ENCODE results near the gene STRADA. TPM values are rescaled to one million over a fixed set of nuclear protein-coding genes. Genes with fewer than 3 reads are reported as not detected.

STRADA gene
- total and polyA plus RNA-seq, 5 donors: 22.0 to 26.8 (median 25.1) TPM

GRCh38 chr17:63653050-63653449 is 88.5 kb downstream of the STRADA start:
- WGBS: 27% methylated on average over 2 of the region's 2 CpGs
- intact Hi-C loops (cut with DNase I): no loop called here
- ATAC-seq (no peak), DNase-seq (no peak)
- H3K4me3 ChIP-seq (ENCODE audit: low read length): no peak overlapping the region
- H3K4me1 ChIP-seq (ENCODE audit: control insufficient read depth, insufficient read depth, low read length): peaks cover 3% of the 10 kb centered on the region
- no peaks in the 10 kb centered on the region for H3K27me3 ChIP-seq (ENCODE audit: control insufficient read depth, insufficient read depth)
- no peak overlapping the region for H3K27ac ChIP-seq (ENCODE audit: low read length)
- no peaks in the 10 kb centered on the region for H3K9me3 ChIP-seq (ENCODE audit: control insufficient read depth, low read length)

Other genes starting within 250 kb of the STRADA start
- gene KCNH6, start 218.4 kb downstream of the STRADA start, total RNA-seq: not detected
- gene KCNH6, start 218.4 kb downstream of the STRADA start, polyA plus RNA-seq: not detected
- 10 to 100 TPM; 45.0 to 57.3 (median 50.4) TPM for gene DCAF7, start 191.3 kb downstream of the STRADA start, total RNA-seq
- gene DCAF7, start 191.3 kb downstream of the STRADA start, polyA plus RNA-seq: 15.1 TPM
- gene TACO1, start 140.9 kb downstream of the STRADA start, total RNA-seq: 10 to 100 TPM; 28.5 to 37.6 (median 34.5) TPM
- 47.0 TPM for gene TACO1, start 140.9 kb downstream of the STRADA start, polyA plus RNA-seq
- 10 to 100 TPM; 47.1 to 51.0 (median 48.6) TPM for gene MAP3K3, start 119.4 kb downstream of the STRADA start, total RNA-seq
- 32.6 TPM for gene MAP3K3, start 119.4 kb downstream of the STRADA start, polyA plus RNA-seq
- gene LIMD2, start 41.7 kb downstream of the STRADA start, total RNA-seq: 10 to 100 TPM in 1 of 4 donors, 1 to 10 TPM in 3; 7.9 to 13.8 (median 8.2) TPM
- 8.7 TPM for gene LIMD2, start 41.7 kb downstream of the STRADA start, polyA plus RNA-seq
- 100 to 1,000 TPM in 2 of 4 donors, 10 to 100 TPM in 2; 90.0 to 122 (median 99.9) TPM for gene CCDC47, start 31.8 kb upstream of the STRADA start, total RNA-seq
- 65.9 TPM for gene CCDC47, start 31.8 kb upstream of the STRADA start, polyA plus RNA-seq
- gene DDX42, start 32.4 kb upstream of the STRADA start, total RNA-seq: 10 to 100 TPM; 57.0 to 82.4 (median 69.6) TPM
- 46.9 TPM for gene DDX42, start 32.4 kb upstream of the STRADA start, polyA plus RNA-seq
- 100 to 1,000 TPM; 141 to 159 (median 147) TPM for gene PSMC5, start 85.6 kb upstream of the STRADA start, total RNA-seq
- 175 TPM for gene PSMC5, start 85.6 kb upstream of the STRADA start, polyA plus RNA-seq
- gene FTSJ3, start 85.9 kb upstream of the STRADA start, total RNA-seq: 10 to 100 TPM; 34.2 to 52.3 (median 38.2) TPM
- gene FTSJ3, start 85.9 kb upstream of the STRADA start, polyA plus RNA-seq: 17.2 TPM
- 10 to 100 TPM; 35.7 to 46.4 (median 37.4) TPM for gene SMARCD2, start 100.9 kb upstream of the STRADA start, total RNA-seq
- 27.9 TPM for gene SMARCD2, start 100.9 kb upstream of the STRADA start, polyA plus RNA-seq
- gene CSH2, start 131.9 kb upstream of the STRADA start, total RNA-seq: not detected
- not detected for gene CSH2, start 131.9 kb upstream of the STRADA start, polyA plus RNA-seq
- gene GH2, start 140.1 kb upstream of the STRADA start, total RNA-seq: not detected
- gene GH2, start 140.1 kb upstream of the STRADA start, polyA plus RNA-seq: not detected
- gene CSH1, start 154.8 kb upstream of the STRADA start, total RNA-seq: not detected
- not detected for gene CSH1, start 154.8 kb upstream of the STRADA start, polyA plus RNA-seq
- not detected for gene CSHL1, start 169.5 kb upstream of the STRADA start, total RNA-seq
- not detected for gene CSHL1, start 169.5 kb upstream of the STRADA start, polyA plus RNA-seq
- gene GH1, start 177.0 kb upstream of the STRADA start, total RNA-seq: not detected
- gene GH1, start 177.0 kb upstream of the STRADA start, polyA plus RNA-seq: not detected
- gene CD79B, start 190.5 kb upstream of the STRADA start, total RNA-seq: 1 to 10 TPM; 1.1 to 2.5 (median 2.1) TPM
- gene CD79B, start 190.5 kb upstream of the STRADA start, polyA plus RNA-seq: 2.7 TPM
- gene SCN4A, start 231.1 kb upstream of the STRADA start, total RNA-seq: 1 to 10 TPM; 1.7 to 5.8 (median 3.0) TPM
- gene SCN4A, start 231.1 kb upstream of the STRADA start, polyA plus RNA-seq: 1.6 TPM